ENCODE data around the gene PKP3. TPM values are rescaled to one million over a fixed set of nuclear protein-coding genes. Genes with fewer than 3 reads are reported as not detected.

PKP3 gene
- total and polyA plus RNA-seq, 10 donors: 0.09 to 2.8 (median 0.44) TPM; not detected in 4

GRCh38 chr11:413120-414081 lies 19.4 kb downstream of the PKP3 start:
- TF ChIP-seq POLR2A (IDR thresholded peaks at IDR 0.05) (no peak), POLR2AphosphoS5 (IDR thresholded peaks at IDR 0.05) (peak in 1 of 3 donors; percentile 43)
- Histone ChIP-seq H3K36me3 (peaks cover 0 to 6% (median 0%) of the 10 kb centered on the region in 6 donors), H3K27ac (peak overlapping the region in 5 of 8 donors; percentile 29 to 90 (median 59)), H3K27me3 (replicated peaks in 1 of 7) (peaks cover 0 to 8% (median 0%) of the 10 kb centered on the region in 7 donors), H3K4me3 (peak overlapping the region in 5 of 8 donors; percentile 3 to 87 (median 66)), H3K9me3 (no peaks in the 10 kb centered on the region), H3K4me1 (peaks cover 15 to 76% (median 61%) of the 10 kb centered on the region in 6 donors)
- intact Hi-C loops (cut with DNase I; ENCODE audit: low total_unique reads): no loop called here
- peak; percentile 71 for DNase-seq
- WGBS, 5 donors: 22 to 39% (median 31%) methylated on average over 13 to 14 of the region's 14 CpGs

- no peak for TF ChIP-seq POLR2AphosphoS5 (IDR thresholded peaks at IDR 0.05)
- no peak for TF ChIP-seq POLR2A (IDR thresholded peaks at IDR 0.05)
- no peak for TF ChIP-seq CTCF (IDR thresholded peaks at IDR 0.05 in 8 of 11, conservative IDR thresholded peaks at IDR 0.05 in 3 of 11)
- peaks cover 0 to 4% (median 0%) of the 10 kb centered on the region in 6 donors for H3K36me3 ChIP-seq
- H3K4me1 ChIP-seq: peaks cover 15 to 67% (median 57%) of the 10 kb centered on the region in 6 donors
- peak overlapping the region in 6 of 8 donors; percentile 51 to 93 (median 88) for H3K27ac ChIP-seq
- H3K4me3 ChIP-seq: peak overlapping the region; percentile 32 to 87 (median 63)
- intact Hi-C loops (cut with DNase I; ENCODE audit: low total_unique reads): no loop called here
- WGBS, 5 donors: 4 to 14% (median 11%) methylated on average over 9 of the region's 9 CpGs
- no peaks in the 10 kb centered on the region for H3K9me3 ChIP-seq
- peak; percentile 70 for DNase-seq
- peaks cover 0 to 8% (median 0%) of the 10 kb centered on the region in 7 donors for H3K27me3 ChIP-seq (replicated peaks in 1 of 7)
Observed at GRCh38 chr11:414318-414857, 20.4 kb downstream of the PKP3 start.

DNA sequence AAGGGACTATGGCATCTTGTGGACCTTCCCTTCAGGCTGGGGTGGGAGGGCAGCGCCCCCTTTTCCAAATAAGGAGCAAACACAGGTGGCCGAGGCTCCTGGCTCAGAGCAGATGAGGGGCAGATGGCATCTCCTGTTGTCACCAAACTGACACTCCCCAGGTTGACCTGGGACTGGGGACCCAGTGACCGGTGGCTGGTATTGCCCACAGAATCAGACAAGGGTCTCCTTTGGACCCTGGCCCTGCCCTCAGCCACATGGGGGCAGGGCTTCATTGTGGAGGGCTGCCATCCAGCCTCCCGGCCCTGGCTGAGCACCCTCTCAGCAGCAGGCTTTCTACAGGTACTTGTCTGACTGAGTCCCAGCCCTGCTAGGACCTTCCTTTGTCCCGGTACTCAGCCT lies 21.6 kb downstream of the PKP3 start:
- intact Hi-C loops (cut with DNase I; ENCODE audit: low total_unique reads): no loop called here
- Histone ChIP-seq H3K4me3 (peak overlapping the region; percentile 57 to 87 (median 65)), H3K9me3 (no peaks in the 10 kb centered on the region), H3K36me3 (no peaks in the 10 kb centered on the region), H3K27ac (peak overlapping the region; percentile 76 to 93 (median 88)), H3K27me3 (replicated peaks in 1 of 7) (peaks cover 0 to 8% (median 0%) of the 10 kb centered on the region in 7 donors), H3K4me1 (peaks cover 10 to 57% (median 48%) of the 10 kb centered on the region in 6 donors)
- peak; percentile 78 for DNase-seq
- TF ChIP-seq POLR2A (IDR thresholded peaks at IDR 0.05): no peak
- no peak for TF ChIP-seq CTCF (IDR thresholded peaks at IDR 0.05 in 8 of 11, conservative IDR thresholded peaks at IDR 0.05 in 3 of 11)
- no peak for TF ChIP-seq POLR2AphosphoS5 (IDR thresholded peaks at IDR 0.05)
- 31 to 48% (median 34%) methylated on average over 5 of the region's 5 CpGs for WGBS, 5 donors

DNA sequence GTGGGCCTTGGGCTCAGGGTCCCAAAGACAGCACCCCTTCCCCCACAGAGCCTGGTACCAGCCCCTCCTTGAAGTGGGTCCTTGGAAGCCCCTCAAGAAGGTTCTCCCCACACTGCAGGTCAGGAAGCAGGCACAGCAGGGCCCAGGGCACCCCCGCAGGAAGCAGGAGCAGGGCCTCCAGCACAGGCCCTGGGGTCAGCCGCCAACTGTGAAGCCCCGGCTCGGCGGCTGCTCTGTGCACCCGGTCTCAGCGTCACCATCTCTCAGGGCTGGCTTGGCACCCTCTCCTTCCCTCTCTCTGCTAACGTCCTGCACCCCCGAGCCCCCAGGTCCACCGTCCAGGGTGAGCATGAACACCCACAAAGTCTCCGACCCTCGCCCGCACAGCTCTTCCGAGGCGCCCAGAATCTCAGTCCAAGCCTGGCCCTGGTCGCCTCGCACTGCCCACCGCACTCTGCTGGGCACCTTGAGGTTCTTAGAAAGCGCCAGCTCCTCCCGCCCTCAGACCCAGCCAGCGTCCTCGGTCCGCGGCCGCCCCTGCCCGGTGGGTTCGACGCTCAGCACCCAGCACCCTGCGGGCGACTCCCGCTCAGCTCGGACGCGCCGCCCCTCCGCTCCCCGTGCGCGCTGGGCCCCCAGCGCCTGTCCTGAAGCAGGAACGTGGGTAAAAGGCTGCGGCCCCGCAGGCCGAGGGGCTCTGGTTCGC lies 22.2 kb downstream of the PKP3 start:
- Histone ChIP-seq H3K4me3 (peak overlapping the region; percentile 57 to 87 (median 65)), H3K9me3 (no peaks in the 10 kb centered on the region), H3K4me1 (peaks cover 10 to 57% (median 48%) of the 10 kb centered on the region in 6 donors), H3K27me3 (replicated peaks in 1 of 7) (peaks cover 0 to 8% (median 0%) of the 10 kb centered on the region in 7 donors), H3K36me3 (no peaks in the 10 kb centered on the region), H3K27ac (peak overlapping the region; percentile 76 to 93 (median 88))
- TF ChIP-seq POLR2AphosphoS5 (IDR thresholded peaks at IDR 0.05) (no peak), CTCF (IDR thresholded peaks at IDR 0.05 in 8 of 11, conservative IDR thresholded peaks at IDR 0.05 in 3 of 11) (no peak), POLR2A (IDR thresholded peaks at IDR 0.05) (no peak)
- WGBS, 5 donors: 9 to 13% (median 11%) methylated on average over 34 to 45 of the region's 45 CpGs
- intact Hi-C loops (cut with DNase I; ENCODE audit: low total_unique reads): no loop called here
- DNase-seq: no peak

All from spleen (tissue), 11 donors.